NB4 (cell line): ENCODE measurements around the gene ZNF775.

Experiments used
- MYC ChIP-seq: IDR thresholded peaks from 2 replicates; pipeline ENCODE4 v1.6.1; 2011; ENCODE audit warnings: low read depth, low read length
- POLR2A ChIP-seq: IDR thresholded peaks from 2 replicates; pipeline ENCODE4 v1.6.1; 2011; ENCODE audit warnings: mild to moderate bottlenecking; ENCODE audit not compliant: insufficient read length; ENCODE audit errors: extremely low read depth
- TF ChIP-seq, protein P1 (sequence below): IDR thresholded peaks from one replicate; pipeline ENCODE4 v1.5.1; 2012; ENCODE audit warnings: low read depth, low read length

DNA sequence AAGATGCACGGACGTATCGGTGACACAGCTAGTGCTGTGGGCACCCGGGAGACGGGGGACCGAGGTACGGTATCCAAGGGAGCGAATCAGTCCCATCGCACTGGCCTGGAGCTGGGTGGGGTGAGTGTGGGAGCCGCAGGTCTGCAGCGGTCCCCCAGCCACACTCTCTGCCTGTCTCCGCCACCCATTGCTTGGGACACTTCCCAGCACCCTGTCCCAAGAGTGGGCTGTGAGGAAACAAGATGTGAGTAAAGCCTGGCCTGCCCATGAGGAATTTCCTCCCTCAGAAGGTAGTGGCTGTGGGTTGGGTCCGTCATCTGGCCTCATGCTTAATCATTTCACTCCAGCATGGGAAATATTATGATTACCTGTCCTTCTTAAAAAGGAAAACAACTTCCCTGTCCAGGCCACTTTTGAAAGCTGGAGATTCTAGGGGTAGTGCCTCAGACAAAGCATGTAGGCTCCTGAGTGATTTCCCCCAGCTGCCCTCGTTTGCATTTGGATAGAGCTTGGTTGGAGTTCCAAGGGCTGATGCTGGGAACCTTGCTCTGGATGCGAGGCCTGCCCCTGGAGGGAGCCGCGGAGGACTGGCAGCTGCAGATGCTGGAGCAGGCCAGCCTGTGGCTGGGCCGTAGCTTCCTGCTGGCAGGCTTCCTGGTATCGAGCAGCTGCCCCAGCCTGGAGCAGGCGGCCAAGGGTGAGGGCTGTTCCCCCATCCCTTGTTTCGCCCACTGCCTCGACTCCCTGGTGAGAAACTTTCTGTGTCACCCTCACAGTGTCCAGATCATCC lies 49.6 kb upstream of the ZNF775 start:
- TF ChIP-seq POLR2A (no peak), MYC (no peak)
- TF ChIP-seq, protein P1, sequence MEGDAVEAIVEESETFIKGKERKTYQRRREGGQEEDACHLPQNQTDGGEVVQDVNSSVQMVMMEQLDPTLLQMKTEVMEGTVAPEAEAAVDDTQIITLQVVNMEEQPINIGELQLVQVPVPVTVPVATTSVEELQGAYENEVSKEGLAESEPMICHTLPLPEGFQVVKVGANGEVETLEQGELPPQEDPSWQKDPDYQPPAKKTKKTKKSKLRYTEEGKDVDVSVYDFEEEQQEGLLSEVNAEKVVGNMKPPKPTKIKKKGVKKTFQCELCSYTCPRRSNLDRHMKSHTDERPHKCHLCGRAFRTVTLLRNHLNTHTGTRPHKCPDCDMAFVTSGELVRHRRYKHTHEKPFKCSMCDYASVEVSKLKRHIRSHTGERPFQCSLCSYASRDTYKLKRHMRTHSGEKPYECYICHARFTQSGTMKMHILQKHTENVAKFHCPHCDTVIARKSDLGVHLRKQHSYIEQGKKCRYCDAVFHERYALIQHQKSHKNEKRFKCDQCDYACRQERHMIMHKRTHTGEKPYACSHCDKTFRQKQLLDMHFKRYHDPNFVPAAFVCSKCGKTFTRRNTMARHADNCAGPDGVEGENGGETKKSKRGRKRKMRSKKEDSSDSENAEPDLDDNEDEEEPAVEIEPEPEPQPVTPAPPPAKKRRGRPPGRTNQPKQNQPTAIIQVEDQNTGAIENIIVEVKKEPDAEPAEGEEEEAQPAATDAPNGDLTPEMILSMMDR = no peak
